Epithelial cell of prostate (primary cell): ENCODE measurements around the gene MTA1.

ENCODE experiments used
- DNase-seq: peaks from one replicate; pipeline ENCODE4 v3.0.0-alpha.2; 2011; ENCODE audit warnings: low read depth, low spot score
- H3K27ac ChIP-seq: fragments of 450-650 bp; 2 replicates; pipeline ENCODE4 v1.5.1; 2017; ENCODE audit warnings: mild to moderate bottlenecking

Gene MTA1

DNA sequence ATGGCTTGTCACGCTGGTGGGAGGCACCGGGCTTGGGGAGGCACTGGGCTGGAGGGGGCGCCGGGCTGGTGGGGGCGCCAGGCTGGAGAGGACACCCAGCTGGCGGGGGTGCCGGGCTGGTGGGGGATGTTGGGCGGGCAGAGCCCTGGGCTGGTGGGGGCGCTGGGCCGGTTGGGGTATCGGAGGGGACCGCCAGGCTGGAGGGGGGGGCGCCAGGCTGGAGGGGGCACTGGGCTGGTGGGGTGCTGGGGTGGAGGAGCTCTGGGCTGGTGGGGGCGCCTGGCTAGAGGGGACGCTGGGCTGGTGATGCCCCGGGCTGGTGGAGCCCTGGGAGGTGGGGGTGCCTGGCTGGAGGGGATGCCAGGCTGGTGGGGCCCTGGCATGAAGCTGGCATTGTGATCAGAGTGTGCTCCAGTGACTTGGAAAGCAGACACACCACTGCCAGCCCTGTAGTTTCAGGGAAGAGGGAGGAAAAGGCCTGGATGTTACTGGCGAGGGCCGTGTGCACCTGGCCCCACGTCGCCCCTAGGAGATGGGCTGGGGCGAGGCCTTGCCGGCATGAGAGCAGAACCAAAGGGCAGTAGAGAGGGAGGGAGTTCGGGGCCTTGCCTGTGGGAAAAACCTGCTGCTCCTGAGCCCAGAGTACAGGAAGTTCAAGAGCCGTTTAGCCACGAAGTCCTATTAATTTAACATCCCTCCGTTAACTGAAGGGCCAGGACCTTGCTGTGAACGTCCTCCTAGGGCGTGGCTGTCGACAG is 84.5 kb downstream of the MTA1 start:
- DNase-seq = no peak
- H3K27ac ChIP-seq = no peak overlapping the region

DNA sequence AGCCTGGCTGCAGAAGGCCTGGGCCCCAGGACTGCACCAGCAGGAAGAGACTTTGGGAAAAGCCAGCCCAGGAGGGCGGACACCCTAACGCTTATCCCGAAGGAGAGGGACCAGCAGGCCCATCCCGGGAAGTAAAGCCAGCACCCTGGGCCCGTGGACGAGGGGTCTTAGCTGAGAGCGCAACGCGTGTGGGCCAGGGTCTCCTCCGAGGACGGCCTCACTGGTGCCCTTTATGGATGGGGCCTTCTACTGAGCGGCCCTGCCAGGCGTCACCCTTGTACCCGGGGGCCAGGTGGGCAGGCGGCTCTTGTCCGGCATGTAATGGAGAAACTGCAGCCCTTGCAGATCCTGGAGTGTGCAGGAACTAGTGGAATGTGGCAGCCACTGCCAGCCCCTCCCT is 85.5 kb downstream of the MTA1 start:
- no peak for DNase-seq
- no peak overlapping the region for H3K27ac ChIP-seq

- H3K27ac ChIP-seq = no peak overlapping the region
- no peak for DNase-seq
Observed at GRCh38 chr14:105507247-105507646, 87.6 kb downstream of the MTA1 start.

GRCh38 chr14:105508069-105508468 is 88.4 kb downstream of the MTA1 start:
- no peak overlapping the region for H3K27ac ChIP-seq
- no peak for DNase-seq

DNA sequence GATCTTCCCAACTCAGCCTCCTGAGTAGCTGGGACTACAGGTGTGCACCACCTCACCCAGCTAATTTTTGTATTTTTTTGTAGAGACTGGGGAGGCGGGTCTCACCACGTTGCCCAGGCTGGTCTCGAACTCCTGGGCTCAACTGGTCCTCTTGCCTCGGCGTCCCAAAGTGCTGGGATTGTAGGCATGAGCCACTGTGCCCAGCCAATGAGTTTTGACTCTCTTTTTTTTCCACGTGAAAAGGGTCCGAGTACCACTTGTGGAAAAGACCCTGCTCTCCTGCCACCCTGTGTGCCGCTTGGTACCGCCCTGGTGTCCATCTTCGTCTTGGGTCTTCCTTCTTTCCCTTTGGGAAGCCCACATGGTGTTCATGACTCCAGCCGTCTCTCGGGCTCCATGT is 89.0 kb downstream of the MTA1 start:
- H3K27ac ChIP-seq = no peak overlapping the region
- DNase-seq = no peak

DNA sequence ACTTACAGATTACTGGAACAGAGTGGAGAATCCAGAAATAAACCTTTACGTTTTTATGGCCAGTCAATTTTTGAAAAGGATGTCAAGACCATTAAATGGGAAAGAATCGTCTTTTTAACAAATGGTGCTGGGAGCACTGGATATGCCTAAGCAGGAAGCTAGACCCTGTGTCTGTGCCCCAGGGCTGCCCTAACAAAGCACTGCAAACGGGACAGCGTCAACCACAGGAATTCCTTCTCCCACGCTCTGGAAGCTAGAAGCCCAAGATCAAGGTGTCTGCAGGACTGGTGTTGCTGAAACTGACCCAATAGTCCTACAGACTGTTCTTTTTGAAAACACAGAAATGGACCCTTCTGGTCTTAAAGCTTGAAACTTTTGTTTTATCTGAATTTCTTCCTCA is 97.5 kb downstream of the MTA1 start:
- DNase-seq = no peak
- no peak overlapping the region for H3K27ac ChIP-seq

DNA sequence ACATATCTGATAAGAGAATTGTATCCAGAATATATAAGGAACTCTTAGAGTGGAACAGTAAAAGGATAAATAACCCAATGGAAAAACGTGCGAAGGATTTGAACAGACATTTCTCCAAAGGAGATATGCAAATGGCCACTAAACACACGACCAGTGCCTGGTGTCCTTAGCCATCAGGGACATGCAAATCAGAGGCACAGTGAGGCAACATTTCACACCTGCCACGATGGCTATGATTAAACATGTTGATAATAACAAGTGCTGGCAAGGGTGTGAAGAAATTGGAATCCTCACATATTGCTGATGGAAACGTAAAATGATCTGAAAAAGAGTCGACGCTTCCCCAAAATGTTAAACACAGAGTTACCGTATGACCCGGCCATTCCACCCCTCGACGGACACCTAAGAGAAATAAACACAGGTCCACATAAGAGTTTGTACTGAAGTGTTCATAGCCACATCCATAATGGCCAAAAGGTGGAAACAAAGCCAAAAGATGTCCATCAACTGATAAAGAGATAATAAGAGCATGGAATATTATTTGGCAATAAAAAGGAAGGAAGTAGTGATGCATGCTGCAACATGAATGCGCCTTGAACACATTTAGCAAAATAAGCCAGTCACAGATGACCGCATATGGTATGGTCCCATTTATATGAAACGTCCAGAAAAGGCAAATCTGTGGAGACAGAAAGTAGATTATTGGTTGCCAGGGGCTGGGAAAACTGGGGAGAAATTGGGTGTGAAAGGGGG is 100.5 kb downstream of the MTA1 start:
- no peak for DNase-seq
- no peak overlapping the region for H3K27ac ChIP-seq
